KMS-11 (cell line): ENCODE measurements around the gene WARS2.

ENCODE experiments used
- H2AFZ ChIP-seq: fragments of 200-600 bp; sonication (generic); 2 replicates; pipeline ENCODE4 v1.6.1; 2016; ENCODE audit warnings: antibody characterized with exemption, mixed run types, low read depth
- H3K27ac ChIP-seq: fragments of 200-600 bp; sonication (generic); 2 replicates; pipeline ENCODE4 v1.6.1; 2016; ENCODE audit warnings: mild to moderate bottlenecking, mixed run types
- H3K27me3 ChIP-seq: fragments of 200-600 bp; sonication (generic); 2 replicates; pipeline ENCODE4 v1.6.1; 2017; ENCODE audit warnings: mild to moderate bottlenecking, low read depth, mixed run types, moderate library complexity; ENCODE audit not compliant: insufficient read depth
- H3K36me3 ChIP-seq: fragments of 200-600 bp; sonication (generic); 2 replicates; pipeline ENCODE4 v1.6.1; 2017; ENCODE audit warnings: mild to moderate bottlenecking, mixed run types; ENCODE audit not compliant: insufficient read depth
- H3K4me1 ChIP-seq: fragments of 200-600 bp; sonication (generic); 2 replicates; pipeline ENCODE4 v1.6.1; 2016; ENCODE audit warnings: mild to moderate bottlenecking, low read depth, mixed run types; ENCODE audit not compliant: poor library complexity, severe bottlenecking
- H3K4me2 ChIP-seq: fragments of 200-600 bp; sonication (generic); 2 replicates; pipeline ENCODE4 v1.7.0; 2016; ENCODE audit warnings: mild to moderate bottlenecking, mixed run types
- H3K4me3 ChIP-seq: fragments of 200-600 bp; sonication (generic); IDR thresholded peaks from 2 replicates; pipeline ENCODE4 v1.6.1; 2017; ENCODE audit warnings: low read depth, low read length, mixed read lengths; ENCODE audit not compliant: insufficient read depth
- H3K79me2 ChIP-seq: fragments of 200-600 bp; sonication (generic); 2 replicates; pipeline ENCODE4 v1.6.1; 2016; ENCODE audit warnings: low read depth, mixed run types; ENCODE audit not compliant: insufficient read depth
- H3K9ac ChIP-seq: fragments of 200-600 bp; sonication (generic); 2 replicates; pipeline ENCODE4 v1.6.1; 2016; ENCODE audit warnings: mild to moderate bottlenecking, mixed run types
- H4K20me1 ChIP-seq: fragments of 200-600 bp; sonication (generic); 2 replicates; pipeline ENCODE4 v1.6.1; 2016; ENCODE audit warnings: mild to moderate bottlenecking, mixed run types; ENCODE audit not compliant: insufficient read depth
- CTCF ChIP-seq: fragments of 200-600 bp; sonication (generic); conservative IDR thresholded peaks from 2 replicates; pipeline ENCODE4 v1.6.1; 2017; ENCODE audit warnings: low read depth, mild to moderate bottlenecking, antibody characterized with exemption, low read length, moderate library complexity, mixed read lengths

Gene WARS2

GRCh38 chr1:119008483-119009311 lies 131.8 kb downstream of the WARS2 start:
- no peaks in the 10 kb centered on the region for H3K27me3 ChIP-seq
- no peak overlapping the region for H3K27ac ChIP-seq
- H4K20me1 ChIP-seq = no peaks in the 10 kb centered on the region
- TF ChIP-seq CTCF = peak; percentile 60
- H3K9ac ChIP-seq = no peak overlapping the region
- peaks cover 6% of the 10 kb centered on the region for H3K4me1 ChIP-seq
- H3K4me2 ChIP-seq = no peak overlapping the region
- H3K4me3 ChIP-seq = no peak overlapping the region
- no peaks in the 10 kb centered on the region for H3K79me2 ChIP-seq
- H2AFZ ChIP-seq = no peak overlapping the region
- no peaks in the 10 kb centered on the region for H3K36me3 ChIP-seq

GRCh38 chr1:119007670-119008482 lies 132.6 kb downstream of the WARS2 start:
- Histone ChIP-seq H3K79me2 (no peaks in the 10 kb centered on the region), H3K36me3 (no peaks in the 10 kb centered on the region), H3K4me1 (peaks cover 6% of the 10 kb centered on the region), H3K9ac (no peak overlapping the region), H3K27me3 (no peaks in the 10 kb centered on the region), H3K27ac (no peak overlapping the region), H3K4me2 (no peak overlapping the region), H3K4me3 (no peak overlapping the region), H2AFZ (no peak overlapping the region), H4K20me1 (no peaks in the 10 kb centered on the region)
- TF ChIP-seq CTCF = no peak

GRCh38 chr1:119007339-119007669 lies 133.1 kb downstream of the WARS2 start:
- H3K4me3 ChIP-seq = no peak overlapping the region
- peaks cover 6% of the 10 kb centered on the region for H3K4me1 ChIP-seq
- H3K79me2 ChIP-seq = no peaks in the 10 kb centered on the region
- H3K27ac ChIP-seq = no peak overlapping the region
- TF ChIP-seq CTCF = no peak
- no peaks in the 10 kb centered on the region for H3K27me3 ChIP-seq
- no peak overlapping the region for H2AFZ ChIP-seq
- no peaks in the 10 kb centered on the region for H3K36me3 ChIP-seq
- H3K9ac ChIP-seq = no peak overlapping the region
- no peak overlapping the region for H3K4me2 ChIP-seq
- H4K20me1 ChIP-seq = no peaks in the 10 kb centered on the region

- Histone ChIP-seq H3K4me3 (no peak overlapping the region), H3K27me3 (no peaks in the 10 kb centered on the region), H3K4me1 (peaks cover 2% of the 10 kb centered on the region), H3K79me2 (no peaks in the 10 kb centered on the region), H4K20me1 (no peaks in the 10 kb centered on the region), H3K9ac (no peak overlapping the region), H3K36me3 (no peaks in the 10 kb centered on the region), H3K4me2 (no peak overlapping the region), H3K27ac (no peak overlapping the region), H2AFZ (no peak overlapping the region)
- TF ChIP-seq CTCF = no peak
These were observed 133.8 kb downstream of the WARS2 start for GRCh38 chr1:119006406-119007279.
